ENCODE results near the gene SLA2. TPM values are rescaled to one million over a fixed set of nuclear protein-coding genes. Genes with fewer than 3 reads are reported as not detected.

SLA2 gene
- total RNA-seq, 1 donor from 2014 or later, result 0.18 TPM

DNA sequence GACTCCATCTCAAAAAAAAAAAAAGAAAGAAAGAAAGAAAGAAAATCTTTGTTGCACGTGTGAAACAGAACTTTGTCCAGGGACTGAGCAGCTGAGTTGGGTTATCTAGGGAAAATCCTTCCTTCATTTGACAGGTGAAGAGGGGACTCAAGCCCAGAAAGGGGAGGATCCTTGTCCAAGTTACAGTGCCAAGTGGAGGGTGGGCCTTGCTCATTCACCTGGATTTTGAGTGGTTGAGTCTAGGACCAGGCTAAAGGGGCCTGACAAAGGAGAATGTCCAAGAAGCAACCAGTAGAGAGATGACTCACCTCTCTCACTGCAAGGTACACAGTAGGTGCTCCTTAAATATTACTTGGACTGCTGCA, 69.9 kb downstream of the SLA2 start:
- Mint-ChIP-seq H3K27ac (peak overlapping the region; percentile 97), H3K9me3 (no peaks in the 10 kb centered on the region), H3K4me1 (peaks cover 46% of the 10 kb centered on the region), H3K27me3 (ENCODE audit: low read depth) (no peaks in the 10 kb centered on the region), H3K36me3 (peaks cover 12% of the 10 kb centered on the region), H3K4me3 (peak overlapping the region; percentile 81)
- TF ChIP-seq, protein P1, sequence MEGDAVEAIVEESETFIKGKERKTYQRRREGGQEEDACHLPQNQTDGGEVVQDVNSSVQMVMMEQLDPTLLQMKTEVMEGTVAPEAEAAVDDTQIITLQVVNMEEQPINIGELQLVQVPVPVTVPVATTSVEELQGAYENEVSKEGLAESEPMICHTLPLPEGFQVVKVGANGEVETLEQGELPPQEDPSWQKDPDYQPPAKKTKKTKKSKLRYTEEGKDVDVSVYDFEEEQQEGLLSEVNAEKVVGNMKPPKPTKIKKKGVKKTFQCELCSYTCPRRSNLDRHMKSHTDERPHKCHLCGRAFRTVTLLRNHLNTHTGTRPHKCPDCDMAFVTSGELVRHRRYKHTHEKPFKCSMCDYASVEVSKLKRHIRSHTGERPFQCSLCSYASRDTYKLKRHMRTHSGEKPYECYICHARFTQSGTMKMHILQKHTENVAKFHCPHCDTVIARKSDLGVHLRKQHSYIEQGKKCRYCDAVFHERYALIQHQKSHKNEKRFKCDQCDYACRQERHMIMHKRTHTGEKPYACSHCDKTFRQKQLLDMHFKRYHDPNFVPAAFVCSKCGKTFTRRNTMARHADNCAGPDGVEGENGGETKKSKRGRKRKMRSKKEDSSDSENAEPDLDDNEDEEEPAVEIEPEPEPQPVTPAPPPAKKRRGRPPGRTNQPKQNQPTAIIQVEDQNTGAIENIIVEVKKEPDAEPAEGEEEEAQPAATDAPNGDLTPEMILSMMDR (IDR thresholded peaks at IDR 0.05; ENCODE audit: unreplicated experiment), result no peak
- DNase-seq (ENCODE audit: low spot score in 2 of 2, unreplicated experiment in 2 of 2), result no peak

DNA sequence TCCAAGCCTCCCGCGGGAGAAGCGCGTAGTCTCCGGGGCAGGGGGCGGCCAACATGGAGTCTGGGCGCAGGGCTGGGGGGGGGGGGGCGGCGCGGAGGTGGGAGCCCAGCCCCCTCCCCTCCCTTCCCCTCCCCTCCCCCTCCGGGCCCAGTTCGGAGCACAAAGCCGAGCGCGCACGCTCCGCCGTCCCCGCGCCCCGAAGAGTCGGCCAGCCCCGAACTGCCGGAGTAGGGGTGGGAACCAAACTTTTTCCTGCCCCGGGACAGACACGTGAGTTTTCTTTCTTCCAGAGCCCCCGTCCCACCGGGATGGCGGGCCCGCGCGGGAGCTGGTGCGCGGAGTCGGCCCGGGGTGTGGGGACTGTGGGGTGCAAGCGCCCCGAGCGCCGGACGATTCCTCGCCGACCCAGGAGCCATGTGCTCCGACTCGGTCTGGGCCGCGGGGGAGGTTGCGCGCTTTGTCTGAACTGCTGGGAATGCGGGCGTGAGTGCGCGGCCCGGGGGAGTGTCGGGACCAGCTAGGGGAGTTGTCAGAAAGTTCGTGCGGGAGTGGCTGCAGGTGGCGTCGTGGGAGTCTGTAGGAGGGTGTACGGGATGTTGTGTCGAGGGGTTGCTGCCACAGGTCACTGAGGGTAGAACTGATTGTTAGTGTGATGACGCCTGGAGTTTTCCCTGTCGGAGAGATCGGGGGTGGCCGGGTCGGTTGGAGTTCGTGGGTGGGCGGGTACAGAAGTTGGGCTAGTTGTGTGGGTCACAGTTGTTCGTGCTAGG, 71.4 kb downstream of the SLA2 start:
- no peaks in the 10 kb centered on the region for H3K9me3 Mint-ChIP-seq
- peak overlapping the region; percentile 97 for H3K27ac Mint-ChIP-seq
- H3K4me1 Mint-ChIP-seq, result peaks cover 45% of the 10 kb centered on the region
- H3K27me3 Mint-ChIP-seq (ENCODE audit: low read depth), result no peaks in the 10 kb centered on the region
- peak; percentile 67 to 80 for DNase-seq (ENCODE audit: low spot score in 2 of 2, unreplicated experiment in 2 of 2)
- peaks cover 5% of the 10 kb centered on the region for H3K36me3 Mint-ChIP-seq
- TF ChIP-seq, protein P1 (IDR thresholded peaks at IDR 0.05; ENCODE audit: unreplicated experiment), result no peak
- peak overlapping the region; percentile 81 for H3K4me3 Mint-ChIP-seq

DNA sequence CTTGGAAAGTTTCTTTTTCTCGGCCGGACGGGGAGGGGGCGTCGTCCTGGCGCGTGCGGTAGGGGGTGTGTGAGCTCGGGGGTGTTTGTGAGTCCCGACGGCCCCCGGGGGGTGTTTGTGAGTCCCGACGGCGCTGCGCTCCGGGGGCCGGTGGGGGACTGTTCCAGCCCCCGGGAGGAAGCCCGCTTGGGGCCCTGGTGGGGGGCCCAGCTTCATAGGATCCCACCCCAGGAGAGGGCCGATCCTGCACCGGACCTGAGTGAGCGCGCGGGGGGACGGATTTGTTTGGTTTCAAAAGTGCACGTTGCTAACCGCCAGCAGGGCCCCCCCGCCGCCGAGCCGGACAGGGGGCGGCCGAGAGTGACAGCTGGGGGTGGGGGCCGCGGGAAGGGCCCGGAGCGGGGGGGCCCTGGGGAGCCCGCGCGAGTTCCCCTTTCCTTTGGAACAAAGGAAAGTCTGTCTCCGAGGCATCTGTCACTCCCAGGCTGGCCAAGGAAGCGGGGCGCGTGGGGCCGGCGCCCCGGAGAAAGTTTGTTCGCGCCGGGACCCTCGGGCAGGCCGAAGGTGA, 72.1 kb downstream of the SLA2 start:
- peaks cover 3% of the 10 kb centered on the region for H3K36me3 Mint-ChIP-seq
- H3K4me1 Mint-ChIP-seq, result peaks cover 46% of the 10 kb centered on the region
- peak overlapping the region; percentile 97 for H3K27ac Mint-ChIP-seq
- H3K27me3 Mint-ChIP-seq (ENCODE audit: low read depth), result no peaks in the 10 kb centered on the region
- no peaks in the 10 kb centered on the region for H3K9me3 Mint-ChIP-seq
- peak; percentile 40 to 66 for DNase-seq (ENCODE audit: low spot score in 2 of 2, unreplicated experiment in 2 of 2)
- TF ChIP-seq, protein P1 (IDR thresholded peaks at IDR 0.05; ENCODE audit: unreplicated experiment), result no peak
- H3K4me3 Mint-ChIP-seq, result peak overlapping the region; percentile 81

DNA sequence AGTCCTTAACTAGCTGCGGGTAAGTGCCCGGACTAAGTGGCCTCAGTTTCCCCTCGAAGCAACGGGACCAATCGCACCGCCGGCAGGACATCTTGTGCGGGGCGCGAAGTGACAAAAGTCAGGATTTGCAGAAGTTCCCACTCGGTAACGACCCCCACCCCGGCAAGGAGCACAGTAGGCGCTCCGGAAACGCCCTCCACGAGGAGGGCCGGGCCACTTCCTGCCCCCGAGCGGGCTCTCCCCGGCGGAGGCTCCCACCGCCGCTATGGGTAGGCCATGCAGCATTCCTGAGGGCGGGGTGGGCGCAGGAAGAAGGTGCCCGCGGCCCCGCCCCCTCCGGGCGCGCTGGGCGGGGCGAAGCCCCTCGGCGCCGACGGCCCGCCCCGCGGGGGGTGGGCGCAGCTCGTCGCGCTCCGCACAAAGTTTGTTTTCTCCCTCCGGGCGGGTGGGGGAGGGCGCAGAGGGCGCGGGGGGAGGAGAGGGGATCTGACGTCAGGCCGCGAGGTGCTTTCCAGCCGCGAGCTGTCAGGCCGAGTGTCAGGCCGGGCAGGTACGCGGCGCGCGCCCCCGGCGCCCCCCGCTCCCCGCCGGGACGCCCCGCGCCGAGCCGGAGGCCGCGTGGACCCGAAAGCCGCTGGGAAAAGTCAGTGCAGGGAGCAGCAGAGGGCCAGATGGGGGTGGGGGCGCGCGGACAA, 72.7 kb downstream of the SLA2 start, which contains the start of gene TGIF2:
Gene TGIF2 (plus strand): TSS at position 495 of the 695 bp plus-strand sequence. CDS start 5,178 bp downstream, outside the sequence.
- H3K4me1 Mint-ChIP-seq, result peaks cover 46% of the 10 kb centered on the region

DNA sequence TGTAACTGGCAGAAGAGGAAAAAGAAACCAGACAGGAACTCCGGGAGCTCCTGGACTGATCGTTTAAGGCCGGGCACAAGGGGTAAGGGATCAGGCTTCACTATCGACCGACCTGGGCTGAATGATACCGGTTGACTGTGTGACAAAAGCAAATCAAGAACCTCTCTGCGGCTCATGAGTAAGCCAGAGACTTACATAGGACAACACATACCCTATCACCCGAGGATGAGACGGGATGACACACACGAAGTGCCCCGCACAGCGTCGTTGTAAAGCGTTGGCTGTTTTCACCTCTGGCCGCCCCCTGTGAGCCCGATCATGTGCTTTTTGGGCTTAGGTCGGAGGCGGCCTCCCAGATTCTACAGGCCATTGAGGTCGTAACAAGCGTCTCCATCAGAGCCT, 73.3 kb downstream of the SLA2 start:
- Mint-ChIP-seq H3K27ac (peak overlapping the region; percentile 93), H3K4me3 (peak overlapping the region; percentile 69), H3K27me3 (ENCODE audit: low read depth) (no peaks in the 10 kb centered on the region), H3K36me3 (no peaks in the 10 kb centered on the region), H3K9me3 (no peaks in the 10 kb centered on the region), H3K4me1 (peaks cover 46% of the 10 kb centered on the region)
- DNase-seq (ENCODE audit: low spot score in 2 of 2, unreplicated experiment in 2 of 2), result peak in 1 of 2 experiments; percentile 42
- TF ChIP-seq, protein P1 (IDR thresholded peaks at IDR 0.05; ENCODE audit: unreplicated experiment), result no peak

More for the DNA sequence above, 72.7 kb downstream of the SLA2 start, which contains the start of gene TGIF2:
- Mint-ChIP-seq H3K27ac (peak within 1 kb of the TSS; percentile 97), H3K36me3 (no peaks in the 10 kb centered on the region), H3K4me3 (peak within 1 kb of the TSS; percentile 81), H3K27me3 (ENCODE audit: low read depth) (no peaks in the 10 kb centered on the region), H3K9me3 (no peaks in the 10 kb centered on the region)
- TF ChIP-seq, protein P1 (IDR thresholded peaks at IDR 0.05; ENCODE audit: unreplicated experiment), result no peak
- peak; percentile 94 to 95 for DNase-seq (ENCODE audit: low spot score in 2 of 2, unreplicated experiment in 2 of 2)

Data from mesothelial cell of epicardium (in vitro differentiated cells).